Smooth muscle cell of trachea (primary cell): ENCODE results near the gene SIGLEC9. TPM values are rescaled to one million over a fixed set of nuclear protein-coding genes. Genes with fewer than 3 reads are reported as not detected.

Experiments
- total RNA-seq: library from RNA; depleted of rRNA; stranded (reverse); fragments of >200 nt; gene quantifications from 2 replicates; pipeline ENCODE4 v1.2.1, GENCODE V29; 2014

Gene SIGLEC9
- not detected in 2 replicates for total RNA-seq

DNA sequence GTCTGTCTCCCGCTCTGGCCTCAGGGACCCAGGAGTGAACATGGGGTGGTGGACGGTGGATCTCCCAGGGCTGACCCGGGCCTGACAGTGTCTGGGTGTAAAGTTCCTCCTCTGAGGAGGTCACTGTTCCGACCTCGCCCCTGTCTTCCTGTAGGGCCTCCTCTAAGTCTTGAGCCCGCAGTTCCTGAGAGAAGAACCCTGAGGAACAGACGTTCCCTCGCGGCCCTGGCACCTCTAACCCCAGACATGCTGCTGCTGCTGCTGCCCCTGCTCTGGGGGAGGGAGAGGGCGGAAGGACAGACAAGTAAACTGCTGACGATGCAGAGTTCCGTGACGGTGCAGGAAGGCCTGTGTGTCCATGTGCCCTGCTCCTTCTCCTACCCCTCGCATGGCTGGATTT is at the start of gene SIGLEC9:
Gene SIGLEC9 (plus strand): TSS at position 178 of the 400 bp plus-strand sequence. CDS start 69 bp downstream, at position 247.

DNA sequence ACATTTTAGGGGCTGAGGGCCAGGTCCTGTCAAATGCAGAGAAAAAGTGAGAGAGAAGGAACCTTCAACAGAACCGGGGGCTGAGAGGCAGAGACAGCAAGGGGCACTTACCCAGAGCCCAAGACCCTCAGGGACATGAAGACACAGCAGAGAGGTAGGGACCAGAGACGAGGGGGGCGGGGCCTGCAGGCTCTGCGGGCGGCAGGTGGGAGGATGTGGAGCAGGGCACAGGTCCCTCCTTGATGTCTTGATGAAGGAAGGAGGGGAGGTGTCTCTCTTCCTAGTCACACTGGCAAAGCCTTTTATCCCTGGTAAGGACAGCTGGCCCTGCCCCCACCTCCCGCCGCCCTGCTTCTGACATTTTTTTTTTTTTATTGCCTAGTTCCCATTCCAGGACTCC is 42.1 kb upstream of the SIGLEC9 start, which contains the start of gene KLK14:
Gene KLK14 (minus strand): TSS at position 277 of the 400 bp plus-strand sequence. CDS start 273 bp downstream, at position 4.

DNA sequence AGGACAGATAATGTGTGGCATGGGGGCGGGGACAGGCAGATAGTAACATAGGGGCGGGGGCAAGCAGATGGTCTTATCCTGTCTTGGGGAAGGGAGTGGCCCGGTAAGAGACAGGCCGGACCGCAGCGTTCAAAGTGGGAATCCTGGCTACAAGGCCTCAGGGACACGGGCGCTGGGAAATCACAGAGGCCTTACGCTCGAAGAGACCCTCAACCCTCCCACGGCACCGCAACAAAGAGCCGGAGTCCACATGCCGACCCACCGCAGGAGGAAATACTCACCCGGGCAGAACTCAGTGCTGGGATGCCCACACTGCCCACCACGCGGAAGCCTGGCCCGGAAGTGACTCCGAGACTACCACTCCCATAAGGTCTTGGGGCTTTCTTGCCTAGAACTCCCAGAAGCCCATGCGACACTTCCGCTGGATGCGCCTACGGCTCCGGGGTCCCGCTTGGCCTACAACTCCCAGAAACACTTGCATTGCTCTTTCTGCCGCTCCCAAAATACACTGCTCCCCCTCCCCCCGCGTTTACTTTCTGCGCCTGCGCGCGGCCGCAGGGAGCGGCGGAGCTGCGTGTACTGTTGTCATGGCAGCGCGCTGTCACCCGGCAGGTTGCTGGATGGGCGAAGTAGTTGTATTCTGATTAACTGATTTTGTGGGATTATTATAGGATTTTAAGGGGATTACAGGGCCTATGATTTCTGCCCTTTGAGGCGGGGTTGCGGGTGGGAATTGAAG is 16.5 kb upstream of the SIGLEC9 start, which contains the start of gene CTU1:
Gene CTU1 (minus strand): TSS at position 344 of the 739 bp plus-strand sequence. CDS start 3,840 bp downstream, outside the sequence.

DNA sequence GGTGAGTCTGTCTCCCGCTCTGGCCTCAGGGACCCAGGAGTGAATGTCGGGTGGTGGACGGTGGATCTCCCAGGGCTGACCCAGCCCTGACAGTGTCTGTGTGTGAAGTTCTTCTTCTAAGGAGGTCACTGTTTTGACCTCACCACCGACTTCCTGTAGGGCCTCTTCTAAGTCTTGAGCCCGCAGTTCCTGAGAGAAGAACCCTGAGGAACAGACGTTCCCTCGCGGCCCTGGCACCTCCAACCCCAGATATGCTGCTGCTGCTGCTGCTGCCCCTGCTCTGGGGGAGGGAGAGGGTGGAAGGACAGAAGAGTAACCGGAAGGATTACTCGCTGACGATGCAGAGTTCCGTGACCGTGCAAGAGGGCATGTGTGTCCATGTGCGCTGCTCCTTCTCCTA is 17.4 kb downstream of the SIGLEC9 start, which contains the start of gene SIGLEC7:
Gene SIGLEC7 (plus strand): TSS at position 183 of the 400 bp plus-strand sequence. CDS start 69 bp downstream, at position 252.

Other genes starting within 250 kb of the SIGLEC9 start
- gene KLK4, start 213.5 kb upstream of the SIGLEC9 start, total RNA-seq, result not detected in 2 replicates
- gene KLK5, start 171.9 kb upstream of the SIGLEC9 start, total RNA-seq, result not detected in 2 replicates
- not detected in 2 replicates for gene KLK6, start 155.3 kb upstream of the SIGLEC9 start, total RNA-seq
- gene KLK7, start 141.0 kb upstream of the SIGLEC9 start, total RNA-seq, result not detected in 2 replicates
- gene KLK8, start 123.3 kb upstream of the SIGLEC9 start, total RNA-seq, result not detected in 2 replicates
- not detected in 2 replicates for gene KLK10, start 105.2 kb upstream of the SIGLEC9 start, total RNA-seq
- gene KLK11, start 98.3 kb upstream of the SIGLEC9 start, total RNA-seq, result not detected in 2 replicates
- gene KLK12, start 89.9 kb upstream of the SIGLEC9 start, total RNA-seq, result not detected in 2 replicates
- gene KLK13, start 59.8 kb upstream of the SIGLEC9 start, total RNA-seq, result not detected in 2 replicates
- 0.17 TPM in 1 of 2 replicates, not detected in the other for gene KLK14, start 42.0 kb upstream of the SIGLEC9 start, total RNA-seq
- 6.8 and 12.9 TPM in 2 replicates for gene CTU1, start 16.5 kb upstream of the SIGLEC9 start, total RNA-seq
- not detected in 2 replicates for gene SIGLEC7, start 17.4 kb downstream of the SIGLEC9 start, total RNA-seq
- gene CD33, start 100.2 kb downstream of the SIGLEC9 start, total RNA-seq, result not detected in 2 replicates
- not detected in 2 replicates for gene SIGLECL1, start 126.2 kb downstream of the SIGLEC9 start, total RNA-seq
- gene IGLON5, start 186.7 kb downstream of the SIGLEC9 start, total RNA-seq, result not detected in 2 replicates
- 0.44 and 1.2 TPM in 2 replicates for gene VSIG10L, start 217.2 kb downstream of the SIGLEC9 start, total RNA-seq
- gene ETFB, start 241.5 kb downstream of the SIGLEC9 start, total RNA-seq, result 153 and 193 TPM in 2 replicates
- not detected in 2 replicates for gene CLDND2, start 244.1 kb downstream of the SIGLEC9 start, total RNA-seq
- not detected in 2 replicates for gene NKG7, start 247.7 kb downstream of the SIGLEC9 start, total RNA-seq